ENCODE results near the gene FAM13A.

- TF ChIP-seq, protein P1, sequence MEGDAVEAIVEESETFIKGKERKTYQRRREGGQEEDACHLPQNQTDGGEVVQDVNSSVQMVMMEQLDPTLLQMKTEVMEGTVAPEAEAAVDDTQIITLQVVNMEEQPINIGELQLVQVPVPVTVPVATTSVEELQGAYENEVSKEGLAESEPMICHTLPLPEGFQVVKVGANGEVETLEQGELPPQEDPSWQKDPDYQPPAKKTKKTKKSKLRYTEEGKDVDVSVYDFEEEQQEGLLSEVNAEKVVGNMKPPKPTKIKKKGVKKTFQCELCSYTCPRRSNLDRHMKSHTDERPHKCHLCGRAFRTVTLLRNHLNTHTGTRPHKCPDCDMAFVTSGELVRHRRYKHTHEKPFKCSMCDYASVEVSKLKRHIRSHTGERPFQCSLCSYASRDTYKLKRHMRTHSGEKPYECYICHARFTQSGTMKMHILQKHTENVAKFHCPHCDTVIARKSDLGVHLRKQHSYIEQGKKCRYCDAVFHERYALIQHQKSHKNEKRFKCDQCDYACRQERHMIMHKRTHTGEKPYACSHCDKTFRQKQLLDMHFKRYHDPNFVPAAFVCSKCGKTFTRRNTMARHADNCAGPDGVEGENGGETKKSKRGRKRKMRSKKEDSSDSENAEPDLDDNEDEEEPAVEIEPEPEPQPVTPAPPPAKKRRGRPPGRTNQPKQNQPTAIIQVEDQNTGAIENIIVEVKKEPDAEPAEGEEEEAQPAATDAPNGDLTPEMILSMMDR (IDR thresholded peaks at IDR 0.05; ENCODE audit: extremely low read depth in 1 of 2, insufficient read depth in 1 of 2, low read depth in 1 of 2, low read length in 2 of 2): no peak
- TF ChIP-seq JUN (IDR thresholded peaks at IDR 0.05; ENCODE audit: borderline replicate concordance, insufficient read depth, insufficient read length, low read depth): no peak
- TF ChIP-seq POLR2A (IDR thresholded peaks at IDR 0.05; ENCODE audit: low read depth, low read length): no peak
Observed at GRCh38 chr4:88967883-88968331, 89.1 kb downstream of the FAM13A start.
